GM12874 (cell line): ENCODE data around the gene GALK2.

Source experiments
- CTCF ChIP-seq: IDR thresholded peaks from 2 replicates; pipeline ENCODE4 v1.5.1; 2011; ENCODE audit warnings: low read depth, mild to moderate bottlenecking, control low read depth, low read length, moderate library complexity; ENCODE audit not compliant: insufficient read depth

Gene GALK2

GRCh38 chr15:49187549-49188245 lies 17.6 kb downstream of the GALK2 start:
- TF ChIP-seq CTCF: no peak

GRCh38 chr15:49188933-49189332 lies 18.9 kb downstream of the GALK2 start:
- no peak for TF ChIP-seq CTCF

- no peak for TF ChIP-seq CTCF
Observed at GRCh38 chr15:49189631-49190030, 19.6 kb downstream of the GALK2 start.

GRCh38 chr15:49190586-49190985 lies 20.5 kb downstream of the GALK2 start:
- TF ChIP-seq CTCF: no peak

GRCh38 chr15:49191892-49192291 lies 21.8 kb downstream of the GALK2 start:
- TF ChIP-seq CTCF: no peak

- no peak for TF ChIP-seq CTCF
Observed at GRCh38 chr15:49196856-49197255, 26.8 kb downstream of the GALK2 start.

GRCh38 chr15:49199666-49200065 lies 29.6 kb downstream of the GALK2 start:
- TF ChIP-seq CTCF: no peak
